ENCODE measurements around the gene CMTM8.

CMTM8 gene

DNA sequence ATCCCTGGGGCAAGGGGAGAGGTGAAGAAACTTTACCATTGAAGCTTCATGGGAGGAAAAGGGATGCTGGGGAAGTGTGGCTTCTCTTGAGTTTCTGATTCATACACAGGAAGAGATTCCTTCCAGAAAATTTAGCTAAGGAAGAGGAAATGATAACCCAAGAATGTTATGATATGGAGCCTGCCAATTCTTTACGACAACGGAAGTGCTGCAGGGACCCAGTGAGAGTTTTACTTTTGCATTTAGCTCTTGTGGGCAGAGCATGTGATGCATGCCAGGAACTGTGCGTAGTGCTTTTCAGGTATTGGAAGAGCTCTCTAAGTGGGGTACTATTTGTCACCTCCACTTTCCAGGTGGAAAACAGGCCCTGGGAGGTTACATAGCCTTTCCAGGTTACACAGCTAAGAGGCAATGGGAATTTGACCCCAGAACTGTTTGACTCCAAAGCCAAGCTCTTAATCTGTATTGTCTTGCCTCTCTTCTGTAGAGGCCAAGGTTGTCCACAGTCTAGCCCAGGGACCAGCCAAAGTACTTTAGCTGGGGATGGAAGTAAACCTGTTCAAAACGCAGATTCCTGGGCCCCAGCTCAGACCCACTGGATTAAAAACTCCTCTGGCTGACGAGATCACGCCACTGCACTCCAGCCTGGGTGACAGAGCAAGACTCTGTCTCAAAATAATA, 176.2 kb downstream of the CMTM8 start:
- FAIRE-seq: no peak

DNA sequence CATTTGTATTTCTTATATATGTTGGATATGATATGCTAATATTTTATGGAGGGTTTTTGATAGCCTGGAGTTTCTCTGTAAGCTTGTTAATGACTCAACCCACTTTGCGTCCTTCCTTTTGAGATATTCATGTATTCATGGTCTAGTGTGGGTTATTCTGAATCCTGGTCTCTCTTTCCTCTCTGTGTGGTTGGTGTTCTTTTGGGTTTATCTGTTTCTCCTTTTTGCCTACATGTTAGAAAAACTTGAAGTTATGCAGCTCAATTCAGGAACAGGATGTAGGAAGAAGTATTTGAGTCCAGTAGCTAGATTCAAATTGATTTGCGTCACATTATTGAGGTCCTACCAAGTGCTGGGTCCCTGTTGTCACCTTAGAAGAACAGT, 181.3 kb downstream of the CMTM8 start:
- FAIRE-seq: no peak
